Neuronal stem cell (in vitro differentiated cells): ENCODE data around the gene LOXHD1.

Experiments used
- DNase-seq: peaks from one replicate; pipeline ENCODE4 v3.0.0-alpha.2; 2013; ENCODE audit warnings: low spot score
- H2AFZ ChIP-seq: one replicate; pipeline ENCODE4 v1.6.1; 2013; ENCODE audit warnings: mild to moderate bottlenecking, low read length, inconsistent platforms
- H2AK5ac ChIP-seq: 2 replicates; pipeline ENCODE4 v1.6.1; 2013; ENCODE audit warnings: low read depth, mild to moderate bottlenecking, inconsistent platforms, low read length, moderate library complexity, mixed read lengths
- H2BK120ac ChIP-seq: 2 replicates; pipeline ENCODE4 v1.6.1; 2013; ENCODE audit warnings: low read depth, mild to moderate bottlenecking, inconsistent platforms, low read length, moderate library complexity, mixed read lengths
- H2BK12ac ChIP-seq: one replicate; pipeline ENCODE4 v1.6.1; 2013; ENCODE audit warnings: low read length, inconsistent platforms
- H2BK15ac ChIP-seq: 2 replicates; pipeline ENCODE4 v1.6.1; 2013; ENCODE audit warnings: mild to moderate bottlenecking, low read length, inconsistent platforms, mixed read lengths
- H2BK5ac ChIP-seq: one replicate; pipeline ENCODE4 v1.6.1; 2013; ENCODE audit warnings: inconsistent platforms, mild to moderate bottlenecking, low read length, moderate library complexity
- H3K14ac ChIP-seq: one replicate; pipeline ENCODE4 v1.6.1; 2013; ENCODE audit warnings: low read length, inconsistent platforms
- H3K18ac ChIP-seq: 2 replicates; pipeline ENCODE4 v1.6.1; 2013; ENCODE audit warnings: low read length, inconsistent platforms
- H3K23ac ChIP-seq: 2 replicates; pipeline ENCODE4 v1.6.1; 2013; ENCODE audit warnings: low read depth, mild to moderate bottlenecking, mixed read lengths, low read length, inconsistent platforms; ENCODE audit not compliant: poor library complexity
- H3K27ac ChIP-seq: replicated peaks from 3 replicates; pipeline ENCODE4 v1.5.1; 2013; ENCODE audit warnings: low read length, inconsistent platforms
- H3K27me3 ChIP-seq, 3 experiments: 2 replicates each; pipeline ENCODE4 v1.6.1; 2013; ENCODE audit warnings: low read length in 3 of 3, mild to moderate bottlenecking in 2 of 3, inconsistent platforms in 1 of 3, low read depth in 1 of 3, mixed read lengths in 1 of 3, moderate library complexity in 1 of 3; ENCODE audit not compliant: control insufficient read depth in 3 of 3, insufficient read depth in 3 of 3
- H3K36me3 ChIP-seq, 2 donors: replicated peaks in 1 of 2; 2 replicates each; pipeline ENCODE4 v1.6.1; 2013; ENCODE audit warnings: low read length in 2 of 2; ENCODE audit not compliant: control insufficient read depth in 2 of 2, insufficient read depth in 2 of 2
- H3K4ac ChIP-seq: 2 replicates; pipeline ENCODE4 v1.6.1; 2013; ENCODE audit warnings: inconsistent platforms, mild to moderate bottlenecking, low read length, moderate library complexity
- H3K4me1 ChIP-seq, 2 donors: 1 replicate in 1 of 2; 2 replicates in 1 of 2; pipeline ENCODE4 v1.6.1; 2013; ENCODE audit warnings: low read length in 2 of 2, low read depth in 1 of 2; ENCODE audit not compliant: control insufficient read depth in 2 of 2, insufficient read depth in 1 of 2
- H3K4me2 ChIP-seq: one replicate; pipeline ENCODE4 v1.6.1; 2013; ENCODE audit warnings: mild to moderate bottlenecking, low read length, inconsistent platforms; ENCODE audit not compliant: insufficient read depth, poor library complexity, severe bottlenecking
- H3K4me3 ChIP-seq, 2 donors: 2 replicates each; pipeline ENCODE4 v1.5.1; 2013; ENCODE audit warnings: low read length in 2 of 2, mild to moderate bottlenecking in 2 of 2, inconsistent platforms in 1 of 2, moderate library complexity in 1 of 2
- H3K79me1 ChIP-seq: one replicate; pipeline ENCODE4 v1.6.1; 2013; ENCODE audit warnings: low read depth, mild to moderate bottlenecking, inconsistent platforms, low read length, moderate library complexity
- H3K9ac ChIP-seq: one replicate; pipeline ENCODE4 v1.6.1; 2013; ENCODE audit warnings: mild to moderate bottlenecking, low read depth, low read length, inconsistent platforms; ENCODE audit not compliant: poor library complexity
- H3K9me3 ChIP-seq, 2 donors: replicated peaks in 1 of 2; 2 replicates each; pipeline versions ENCODE3 to v1.6.1; 2013; ENCODE audit warnings: low read length in 2 of 2, mild to moderate bottlenecking in 2 of 2, inconsistent platforms in 1 of 2, low read depth in 1 of 2, mixed read lengths in 1 of 2, moderate library complexity in 1 of 2; ENCODE audit not compliant: control insufficient read depth in 2 of 2, insufficient read depth in 1 of 2
- H4K8ac ChIP-seq: one replicate; pipeline ENCODE4 v1.6.1; 2013; ENCODE audit warnings: low read depth, mild to moderate bottlenecking, inconsistent platforms, low read length, moderate library complexity
- H4K91ac ChIP-seq: one replicate; pipeline ENCODE4 v1.6.1; 2013; ENCODE audit warnings: low read length, low read depth, mild to moderate bottlenecking, inconsistent platforms; ENCODE audit not compliant: poor library complexity
- WGBS, 2 donors: extraction: QIAGEN DNeasy Blood & Tissue Kit; methylation state at CpG; one replicate each; pipeline ENCODE4 v1.1.7; 2013; ENCODE audit warnings: missing lambda C conversion rate in 2 of 2, mixed read lengths in 1 of 2; ENCODE audit not compliant: insufficient read length in 2 of 2, insufficient replicate concordance in 1 of 2; ENCODE audit errors: extremely low coverage in 2 of 2; 5-methylcytosine and 5-hydroxymethylcytosine counted together

LOXHD1 gene

DNA sequence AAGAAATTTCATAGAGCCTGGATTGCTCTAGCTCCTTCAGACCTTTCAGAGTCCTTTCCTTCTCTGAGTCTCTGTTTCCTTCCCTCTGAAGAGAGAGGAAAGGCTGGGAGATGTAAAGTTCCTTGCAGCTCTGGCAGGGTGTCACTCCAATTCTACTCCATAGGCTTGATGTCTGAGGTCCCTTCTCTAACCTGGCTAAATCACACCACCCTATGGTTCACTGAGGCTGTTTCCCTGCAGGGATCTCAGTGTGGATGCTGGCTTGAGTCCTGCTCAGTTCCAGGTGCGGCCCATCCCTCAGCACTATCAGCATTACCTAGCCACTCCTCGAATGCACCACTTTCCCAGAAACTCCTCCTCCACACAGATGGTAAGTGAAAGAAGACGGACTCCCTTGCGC, 209.7 kb downstream of the LOXHD1 start:
- Histone ChIP-seq H3K4me3 (no peak overlapping the region), H3K27ac (no peak overlapping the region), H3K14ac (no peak overlapping the region), H2BK12ac (no peak overlapping the region), H3K79me1 (no peaks in the 10 kb centered on the region), H4K8ac (no peak overlapping the region), H2AFZ (no peak overlapping the region), H2BK15ac (no peak overlapping the region), H2BK5ac (no peak overlapping the region), H3K18ac (no peak overlapping the region), H3K9me3 (peaks cover 12 to 21% of the 10 kb centered on the region in 2 donors), H4K91ac (no peak overlapping the region), H2BK120ac (no peak overlapping the region), H3K9ac (no peak overlapping the region), H3K4me1 (no peaks in the 10 kb centered on the region), H3K4me2 (no peak overlapping the region), H2AK5ac (no peak overlapping the region), H3K27me3 (no peaks in the 10 kb centered on the region), H3K36me3 (peaks cover 21 to 69% of the 10 kb centered on the region in 2 donors), H3K23ac (no peak overlapping the region), H3K4ac (no peak overlapping the region)
- no CpG with 5 or more reads among the region's 4 CpGs for WGBS, 2 donors
- no peak for DNase-seq

GRCh38 chr18:46445522-46446313, 211.3 kb downstream of the LOXHD1 start:
- H3K79me1 ChIP-seq, result no peaks in the 10 kb centered on the region
- no CpG with 5 or more reads among the region's 3 CpGs for WGBS, 2 donors
- H3K36me3 ChIP-seq, result peaks cover 17 to 60% of the 10 kb centered on the region in 2 donors
- H2AFZ ChIP-seq, result no peak overlapping the region
- no peak overlapping the region for H3K18ac ChIP-seq
- no peak overlapping the region for H3K4me3 ChIP-seq
- no peak overlapping the region for H3K4me2 ChIP-seq
- no peak for DNase-seq
- no peak overlapping the region for H2BK15ac ChIP-seq
- no peak overlapping the region for H3K4ac ChIP-seq
- no peak overlapping the region for H3K23ac ChIP-seq
- no peak overlapping the region for H3K14ac ChIP-seq
- no peak overlapping the region for H3K9ac ChIP-seq
- no peak overlapping the region for H2AK5ac ChIP-seq
- no peak overlapping the region for H2BK120ac ChIP-seq
- H4K8ac ChIP-seq, result no peak overlapping the region
- peaks cover 8 to 21% of the 10 kb centered on the region in 2 donors for H3K9me3 ChIP-seq
- H3K27me3 ChIP-seq, result no peaks in the 10 kb centered on the region
- H2BK5ac ChIP-seq, result no peak overlapping the region
- no peak overlapping the region for H3K27ac ChIP-seq
- H2BK12ac ChIP-seq, result no peak overlapping the region
- no peaks in the 10 kb centered on the region for H3K4me1 ChIP-seq
- no peak overlapping the region for H4K91ac ChIP-seq

- no peak overlapping the region for H2BK5ac ChIP-seq
- no peak overlapping the region for H2BK12ac ChIP-seq
- no peak overlapping the region for H3K14ac ChIP-seq
- H3K9me3 ChIP-seq, result peaks cover 0 to 9% of the 10 kb centered on the region in 2 donors
- no peak overlapping the region for H2AK5ac ChIP-seq
- no peak overlapping the region for H3K4me3 ChIP-seq
- no peaks in the 10 kb centered on the region for H3K27me3 ChIP-seq
- H2BK15ac ChIP-seq, result no peak overlapping the region
- H2BK120ac ChIP-seq, result no peak overlapping the region
- H3K23ac ChIP-seq, result no peak overlapping the region
- H3K4me1 ChIP-seq, result peaks cover 0 to 12% of the 10 kb centered on the region in 2 donors
- no peak overlapping the region for H2AFZ ChIP-seq
- no peak overlapping the region for H4K8ac ChIP-seq
- peaks cover 3% of the 10 kb centered on the region for H3K79me1 ChIP-seq
- no peak overlapping the region for H4K91ac ChIP-seq
- DNase-seq, result no peak
- H3K36me3 ChIP-seq, result peaks cover 16 to 66% of the 10 kb centered on the region in 2 donors
- H3K4me2 ChIP-seq, result no peak overlapping the region
- WGBS, 2 donors, result no CpG with 5 or more reads among the region's 4 CpGs
- no peak overlapping the region for H3K18ac ChIP-seq
- no peak overlapping the region for H3K27ac ChIP-seq
- no peak overlapping the region for H3K9ac ChIP-seq
- H3K4ac ChIP-seq, result no peak overlapping the region
These were observed 218.0 kb downstream of the LOXHD1 start for GRCh38 chr18:46439037-46439436.

GRCh38 chr18:46437061-46437460, 220.0 kb downstream of the LOXHD1 start:
- Histone ChIP-seq H2AK5ac (no peak overlapping the region), H2AFZ (no peak overlapping the region), H3K14ac (no peak overlapping the region), H3K4me1 (peaks cover 0 to 14% of the 10 kb centered on the region in 2 donors), H2BK5ac (no peak overlapping the region), H3K79me1 (peaks cover 8% of the 10 kb centered on the region), H4K91ac (no peak overlapping the region), H3K36me3 (peaks cover 18 to 71% of the 10 kb centered on the region in 2 donors), H3K4me2 (no peak overlapping the region), H2BK12ac (no peak overlapping the region), H3K4ac (no peak overlapping the region), H2BK15ac (no peak overlapping the region), H4K8ac (no peak overlapping the region), H2BK120ac (no peak overlapping the region), H3K27me3 (no peaks in the 10 kb centered on the region), H3K4me3 (no peak overlapping the region), H3K18ac (no peak overlapping the region), H3K9me3 (no peaks in the 10 kb centered on the region), H3K27ac (no peak overlapping the region), H3K23ac (no peak overlapping the region), H3K9ac (no peak overlapping the region)
- no peak for DNase-seq
- no CpG with 5 or more reads among the region's 5 CpGs for WGBS, 2 donors
